HUES48 (cell line): ENCODE results near the gene PGLYRP3.
"Not testable (repeated sequence)": the region's sequence is repeated elsewhere in the genome, so short reads cannot be mapped to it uniquely, and the experiment has no call there.

Source experiments
- H3K27ac ChIP-seq: one replicate; pipeline ENCODE4 v1.7.0; 2013; ENCODE audit warnings: low read depth, low read length, inconsistent platforms
- H3K27me3 ChIP-seq: 2 replicates; pipeline ENCODE4 v1.6.1; 2013; ENCODE audit warnings: mild to moderate bottlenecking, low read length; ENCODE audit not compliant: control insufficient read depth, insufficient read depth
- H3K36me3 ChIP-seq: 2 replicates; pipeline ENCODE4 v1.6.1; 2013; ENCODE audit warnings: low read length; ENCODE audit not compliant: control insufficient read depth, insufficient read depth
- H3K4me1 ChIP-seq: 2 replicates; pipeline ENCODE4 v1.6.1; 2013; ENCODE audit warnings: mild to moderate bottlenecking, low read length; ENCODE audit not compliant: control insufficient read depth, insufficient read depth
- H3K4me3 ChIP-seq: 2 replicates; pipeline ENCODE4 v1.5.1; 2013; ENCODE audit warnings: mild to moderate bottlenecking, low read depth, low read length
- H3K9ac ChIP-seq: 2 replicates; pipeline ENCODE4 v1.6.1; 2013; ENCODE audit warnings: mild to moderate bottlenecking, low read depth, low read length, moderate library complexity
- H3K9me3 ChIP-seq: 2 replicates; pipeline ENCODE4 v1.6.1; 2013; ENCODE audit warnings: low read length; ENCODE audit not compliant: control insufficient read depth, insufficient read depth

PGLYRP3 gene

GRCh38 chr1:153337980-153338853 lies 25.5 kb upstream of the PGLYRP3 start:
- Histone ChIP-seq H3K27me3 (no peaks in the 10 kb centered on the region), H3K4me3 (no peak overlapping the region), H3K9ac (no peak overlapping the region), H3K4me1 (no peaks in the 10 kb centered on the region), H3K9me3 (no peaks in the 10 kb centered on the region; the same call in 1 of the 2 replicates), H3K36me3 (no peaks in the 10 kb centered on the region), H3K27ac (no peak overlapping the region)

GRCh38 chr1:153336650-153337049 lies 23.9 kb upstream of the PGLYRP3 start:
- no peak overlapping the region for H3K4me3 ChIP-seq
- no peaks in the 10 kb centered on the region for H3K4me1 ChIP-seq
- H3K9ac ChIP-seq, result no peak overlapping the region
- no peaks in the 10 kb centered on the region for H3K27me3 ChIP-seq
- no peak overlapping the region for H3K27ac ChIP-seq
- no peaks in the 10 kb centered on the region for H3K36me3 ChIP-seq
- H3K9me3 ChIP-seq, result peaks cover under 1% of the 10 kb centered on the region; the same call in 1 of the 2 replicates

- H3K4me3 ChIP-seq, result no peak overlapping the region
- no peak overlapping the region for H3K27ac ChIP-seq
- no peak overlapping the region for H3K9ac ChIP-seq
- peaks cover 10% of the 10 kb centered on the region for H3K9me3 ChIP-seq
- no peaks in the 10 kb centered on the region for H3K36me3 ChIP-seq
- no peaks in the 10 kb centered on the region for H3K4me1 ChIP-seq
- H3K27me3 ChIP-seq, result no peaks in the 10 kb centered on the region
Observed at GRCh38 chr1:153333902-153334301, 21.1 kb upstream of the PGLYRP3 start.

GRCh38 chr1:153324912-153325311 lies 12.2 kb upstream of the PGLYRP3 start:
- Histone ChIP-seq H3K27ac (no peak overlapping the region), H3K36me3 (no peaks in the 10 kb centered on the region), H3K27me3 (no peaks in the 10 kb centered on the region), H3K9me3 (peaks cover 31% of the 10 kb centered on the region), H3K4me3 (no peak overlapping the region), H3K4me1 (no peaks in the 10 kb centered on the region), H3K9ac (no peak overlapping the region)

- Histone ChIP-seq H3K27ac (no peak overlapping the region), H3K4me1 (no peaks in the 10 kb centered on the region), H3K36me3 (no peaks in the 10 kb centered on the region), H3K27me3 (no peaks in the 10 kb centered on the region), H3K4me3 (no peak overlapping the region), H3K9me3 (peaks cover 18% of the 10 kb centered on the region), H3K9ac (no peak overlapping the region)
Observed at GRCh38 chr1:153322568-153322967, 9.8 kb upstream of the PGLYRP3 start.

- H3K4me3 ChIP-seq, H3K4me1 ChIP-seq, H3K27ac ChIP-seq, H3K36me3 ChIP-seq, H3K9me3 ChIP-seq, H3K27me3 ChIP-seq, H3K9ac ChIP-seq: not testable (repeated sequence)
Observed at GRCh38 chr1:153318145-153318544, 5.4 kb upstream of the PGLYRP3 start.

- not testable (repeated sequence) for H3K4me3 ChIP-seq, H3K36me3 ChIP-seq, H3K9me3 ChIP-seq, H3K4me1 ChIP-seq, H3K27ac ChIP-seq, H3K27me3 ChIP-seq, H3K9ac ChIP-seq
Observed at GRCh38 chr1:153316013-153316412, 3.3 kb upstream of the PGLYRP3 start.

GRCh38 chr1:153314388-153314787 lies 1.6 kb upstream of the PGLYRP3 start:
- not testable (repeated sequence) for H3K27me3 ChIP-seq, H3K4me1 ChIP-seq, H3K4me3 ChIP-seq, H3K36me3 ChIP-seq, H3K9ac ChIP-seq, H3K27ac ChIP-seq, H3K9me3 ChIP-seq

GRCh38 chr1:153313288-153313687 lies 536 bp upstream of the PGLYRP3 start:
- H3K27ac ChIP-seq, result no peak overlapping the region

GRCh38 chr1:153310526-153310925 lies 2.2 kb downstream of the PGLYRP3 start:
- Histone ChIP-seq H3K36me3 (no peaks in the 10 kb centered on the region), H3K9me3 (no peaks in the 10 kb centered on the region), H3K4me1 (no peaks in the 10 kb centered on the region), H3K27ac (no peak overlapping the region), H3K9ac (no peak overlapping the region), H3K27me3 (no peaks in the 10 kb centered on the region), H3K4me3 (no peak overlapping the region)

More at GRCh38 chr1:153313288-153313687, 536 bp upstream of the PGLYRP3 start:
- Histone ChIP-seq H3K4me1 (no peaks in the 10 kb centered on the region), H3K4me3 (no peak overlapping the region), H3K9ac (no peak overlapping the region), H3K9me3 (no peaks in the 10 kb centered on the region), H3K27me3 (no peaks in the 10 kb centered on the region), H3K36me3 (no peaks in the 10 kb centered on the region)

GRCh38 chr1:153309441-153309840 lies 3.3 kb downstream of the PGLYRP3 start:
- no peak overlapping the region for H3K9ac ChIP-seq
- no peaks in the 10 kb centered on the region for H3K36me3 ChIP-seq
- H3K9me3 ChIP-seq, result no peaks in the 10 kb centered on the region
- H3K27ac ChIP-seq, result no peak overlapping the region
- no peaks in the 10 kb centered on the region for H3K27me3 ChIP-seq
- no peaks in the 10 kb centered on the region for H3K4me1 ChIP-seq
- no peak overlapping the region for H3K4me3 ChIP-seq
